HL-60 (cell line): Measurements from ENCODE around the gene SPATA25.
"Not testable (repeated sequence)": the region's sequence is repeated elsewhere in the genome, so short reads cannot be mapped to it uniquely, and the experiment has no call there.

Experiments
- DNase-seq, 2 experiments: peaks; one replicate each; pipeline ENCODE4 v3.0.0-alpha.2; 2010 to 2020; ENCODE audit warnings: low read depth in 1 of 2, low spot score in 1 of 2
- H3K27ac ChIP-seq: fragments of 250-450 bp; sonication (Bioruptor Pico); replicated peaks from 2 replicates; pipeline ENCODE4 v1.5.1; 2020; ENCODE audit warnings: mild to moderate bottlenecking, moderate library complexity
- H3K27me3 ChIP-seq: fragments of 250-450 bp; sonication (Bioruptor Pico); 2 replicates; pipeline ENCODE4 v1.5.1; 2021; ENCODE audit warnings: mild to moderate bottlenecking, moderate library complexity; ENCODE audit not compliant: insufficient read depth, poor library complexity, severe bottlenecking
- H3K4me3 ChIP-seq: replicated peaks from 2 replicates; pipeline ENCODE4 v1.5.1; 2011; ENCODE audit warnings: mild to moderate bottlenecking, control low read depth, low read length; ENCODE audit not compliant: insufficient read depth
- GABPA ChIP-seq: IDR thresholded peaks from 2 replicates; pipeline ENCODE4 v1.6.1; 2012; ENCODE audit warnings: low read depth
- POLR2AphosphoS5 ChIP-seq: IDR thresholded peaks from 2 replicates; pipeline ENCODE4 v1.6.1; 2012; ENCODE audit warnings: low read depth
- SPI1 ChIP-seq: IDR thresholded peaks from 2 replicates; pipeline ENCODE4 v1.6.1; 2012; ENCODE audit warnings: low read depth, mild to moderate bottlenecking, borderline replicate concordance
- TF ChIP-seq, protein P1 (sequence below): IDR thresholded peaks from 2 replicates; pipeline ENCODE4 v1.6.1; 2012; ENCODE audit warnings: low read depth; ENCODE audit not compliant: insufficient replicate concordance
- TF ChIP-seq, protein P2 (sequence below): IDR thresholded peaks from one replicate; pipeline ENCODE4 v1.5.1; 2011; ENCODE audit warnings: low read length, control low read depth, inconsistent platforms; ENCODE audit not compliant: insufficient read depth

SPATA25 gene

DNA sequence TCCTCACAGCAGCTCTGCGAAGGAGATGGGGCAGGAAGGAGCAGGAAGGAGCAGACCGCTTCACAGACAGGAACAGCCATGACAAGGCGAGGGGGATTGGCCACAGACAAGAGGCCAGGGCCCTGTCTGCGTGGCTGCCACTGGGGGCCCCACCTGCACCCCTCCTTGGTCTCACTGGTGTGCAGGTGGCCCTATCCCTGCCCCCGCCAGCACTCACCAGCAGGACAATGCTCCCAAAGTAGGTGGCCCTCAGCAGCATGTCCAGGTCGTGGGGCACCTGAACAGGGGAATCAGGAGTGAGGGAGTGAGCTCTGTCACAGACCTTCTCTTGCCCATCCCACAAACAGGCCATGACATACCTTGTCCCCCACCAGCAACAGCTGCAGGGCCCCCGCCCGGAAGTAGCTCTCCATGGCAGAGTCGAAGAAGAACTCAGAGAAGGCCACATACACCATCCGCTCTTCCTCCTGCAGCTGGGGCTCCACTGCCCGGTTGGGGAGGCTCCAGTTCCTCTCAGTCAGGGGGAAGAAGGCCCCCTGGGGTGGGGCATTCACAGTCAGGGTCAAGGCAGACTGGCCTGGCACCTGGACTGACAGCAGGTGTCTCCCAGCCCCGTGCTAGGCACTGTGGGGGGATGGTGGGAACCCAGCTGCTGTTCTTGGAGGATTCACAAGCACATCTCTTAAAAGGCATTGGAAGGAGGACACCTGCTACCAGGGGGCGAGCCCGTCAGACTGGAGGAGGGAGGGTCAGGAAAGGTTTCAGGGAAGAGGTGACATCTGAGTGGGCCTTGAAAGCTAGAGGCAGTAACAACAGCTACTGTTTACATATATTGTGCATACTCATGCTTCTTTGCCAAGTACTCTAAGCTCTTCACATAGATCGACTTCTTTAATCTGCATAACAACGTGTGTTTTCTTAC, 17.4 kb upstream of the SPATA25 start:
- no peak overlapping the region for H3K4me3 ChIP-seq
- no peaks in the 10 kb centered on the region for H3K27me3 ChIP-seq
- peak overlapping the region; percentile 58 for H3K27ac ChIP-seq
- DNase-seq, result peak in 1 of 2 experiments; percentile 38
- TF ChIP-seq, protein P1, sequence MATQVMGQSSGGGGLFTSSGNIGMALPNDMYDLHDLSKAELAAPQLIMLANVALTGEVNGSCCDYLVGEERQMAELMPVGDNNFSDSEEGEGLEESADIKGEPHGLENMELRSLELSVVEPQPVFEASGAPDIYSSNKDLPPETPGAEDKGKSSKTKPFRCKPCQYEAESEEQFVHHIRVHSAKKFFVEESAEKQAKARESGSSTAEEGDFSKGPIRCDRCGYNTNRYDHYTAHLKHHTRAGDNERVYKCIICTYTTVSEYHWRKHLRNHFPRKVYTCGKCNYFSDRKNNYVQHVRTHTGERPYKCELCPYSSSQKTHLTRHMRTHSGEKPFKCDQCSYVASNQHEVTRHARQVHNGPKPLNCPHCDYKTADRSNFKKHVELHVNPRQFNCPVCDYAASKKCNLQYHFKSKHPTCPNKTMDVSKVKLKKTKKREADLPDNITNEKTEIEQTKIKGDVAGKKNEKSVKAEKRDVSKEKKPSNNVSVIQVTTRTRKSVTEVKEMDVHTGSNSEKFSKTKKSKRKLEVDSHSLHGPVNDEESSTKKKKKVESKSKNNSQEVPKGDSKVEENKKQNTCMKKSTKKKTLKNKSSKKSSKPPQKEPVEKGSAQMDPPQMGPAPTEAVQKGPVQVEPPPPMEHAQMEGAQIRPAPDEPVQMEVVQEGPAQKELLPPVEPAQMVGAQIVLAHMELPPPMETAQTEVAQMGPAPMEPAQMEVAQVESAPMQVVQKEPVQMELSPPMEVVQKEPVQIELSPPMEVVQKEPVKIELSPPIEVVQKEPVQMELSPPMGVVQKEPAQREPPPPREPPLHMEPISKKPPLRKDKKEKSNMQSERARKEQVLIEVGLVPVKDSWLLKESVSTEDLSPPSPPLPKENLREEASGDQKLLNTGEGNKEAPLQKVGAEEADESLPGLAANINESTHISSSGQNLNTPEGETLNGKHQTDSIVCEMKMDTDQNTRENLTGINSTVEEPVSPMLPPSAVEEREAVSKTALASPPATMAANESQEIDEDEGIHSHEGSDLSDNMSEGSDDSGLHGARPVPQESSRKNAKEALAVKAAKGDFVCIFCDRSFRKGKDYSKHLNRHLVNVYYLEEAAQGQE, result no peak
- TF ChIP-seq, protein P2, sequence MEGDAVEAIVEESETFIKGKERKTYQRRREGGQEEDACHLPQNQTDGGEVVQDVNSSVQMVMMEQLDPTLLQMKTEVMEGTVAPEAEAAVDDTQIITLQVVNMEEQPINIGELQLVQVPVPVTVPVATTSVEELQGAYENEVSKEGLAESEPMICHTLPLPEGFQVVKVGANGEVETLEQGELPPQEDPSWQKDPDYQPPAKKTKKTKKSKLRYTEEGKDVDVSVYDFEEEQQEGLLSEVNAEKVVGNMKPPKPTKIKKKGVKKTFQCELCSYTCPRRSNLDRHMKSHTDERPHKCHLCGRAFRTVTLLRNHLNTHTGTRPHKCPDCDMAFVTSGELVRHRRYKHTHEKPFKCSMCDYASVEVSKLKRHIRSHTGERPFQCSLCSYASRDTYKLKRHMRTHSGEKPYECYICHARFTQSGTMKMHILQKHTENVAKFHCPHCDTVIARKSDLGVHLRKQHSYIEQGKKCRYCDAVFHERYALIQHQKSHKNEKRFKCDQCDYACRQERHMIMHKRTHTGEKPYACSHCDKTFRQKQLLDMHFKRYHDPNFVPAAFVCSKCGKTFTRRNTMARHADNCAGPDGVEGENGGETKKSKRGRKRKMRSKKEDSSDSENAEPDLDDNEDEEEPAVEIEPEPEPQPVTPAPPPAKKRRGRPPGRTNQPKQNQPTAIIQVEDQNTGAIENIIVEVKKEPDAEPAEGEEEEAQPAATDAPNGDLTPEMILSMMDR, result no peak
- TF ChIP-seq SPI1 (no peak), GABPA (no peak), POLR2AphosphoS5 (no peak)

DNA sequence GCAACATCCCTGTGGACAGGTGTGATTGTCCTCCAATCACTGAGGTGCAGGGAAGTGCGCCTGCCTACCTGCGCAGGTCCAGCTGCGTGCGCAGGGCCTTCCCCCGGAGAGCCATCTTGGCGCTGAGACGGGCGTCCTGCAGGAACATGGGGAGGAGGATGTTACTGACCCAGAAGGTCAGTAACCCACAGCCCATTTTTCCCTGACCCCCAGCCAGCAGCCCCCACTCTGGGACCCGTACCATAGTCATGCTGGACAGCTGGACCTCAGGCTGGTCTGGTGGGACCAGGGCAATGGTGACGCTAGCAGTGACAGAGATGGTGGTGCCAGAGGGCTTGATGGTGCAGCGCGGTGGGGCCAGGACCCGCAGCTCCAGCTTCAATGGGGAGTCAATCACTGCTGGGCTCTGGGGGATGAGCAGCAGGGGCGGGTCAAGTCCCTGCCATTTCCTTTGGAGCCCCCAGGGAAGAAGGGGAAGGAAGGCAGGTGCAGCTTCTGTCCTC, 14.8 kb upstream of the SPATA25 start:
- DNase-seq, result no peak
- H3K4me3 ChIP-seq, result no peak overlapping the region

DNA sequence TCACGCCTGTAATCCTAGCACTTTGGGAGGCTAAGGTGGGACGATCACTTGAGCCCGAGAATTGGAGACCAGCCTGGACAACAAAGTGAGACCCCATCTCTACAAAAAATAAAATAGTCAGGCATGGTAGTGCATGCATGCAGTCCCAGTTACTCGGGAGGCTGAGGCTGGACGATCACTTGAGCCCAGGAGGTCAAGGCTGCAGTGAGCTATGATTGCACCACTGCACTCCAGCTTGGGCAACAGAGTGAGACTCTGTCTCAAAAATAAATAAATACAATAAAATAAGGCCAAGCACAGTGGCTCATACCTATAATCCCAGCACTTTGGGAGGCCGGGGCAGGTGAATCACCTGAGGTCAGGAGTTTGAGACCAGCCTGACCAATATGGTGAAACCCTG, 13.9 kb upstream of the SPATA25 start:
- not testable (repeated sequence) for H3K4me3 ChIP-seq, DNase-seq, H3K27ac ChIP-seq, H3K27me3 ChIP-seq

More for the DNA sequence above, 14.8 kb upstream of the SPATA25 start:
- Histone ChIP-seq H3K27ac (no peak overlapping the region), H3K27me3 (no peaks in the 10 kb centered on the region)
- TF ChIP-seq, protein P2, result no peak
- no peak; the same call in 1 of the 2 replicates for TF ChIP-seq POLR2AphosphoS5
- TF ChIP-seq GABPA, result no peak
- TF ChIP-seq SPI1, result no peak
- TF ChIP-seq, protein P1, result no peak

DNA sequence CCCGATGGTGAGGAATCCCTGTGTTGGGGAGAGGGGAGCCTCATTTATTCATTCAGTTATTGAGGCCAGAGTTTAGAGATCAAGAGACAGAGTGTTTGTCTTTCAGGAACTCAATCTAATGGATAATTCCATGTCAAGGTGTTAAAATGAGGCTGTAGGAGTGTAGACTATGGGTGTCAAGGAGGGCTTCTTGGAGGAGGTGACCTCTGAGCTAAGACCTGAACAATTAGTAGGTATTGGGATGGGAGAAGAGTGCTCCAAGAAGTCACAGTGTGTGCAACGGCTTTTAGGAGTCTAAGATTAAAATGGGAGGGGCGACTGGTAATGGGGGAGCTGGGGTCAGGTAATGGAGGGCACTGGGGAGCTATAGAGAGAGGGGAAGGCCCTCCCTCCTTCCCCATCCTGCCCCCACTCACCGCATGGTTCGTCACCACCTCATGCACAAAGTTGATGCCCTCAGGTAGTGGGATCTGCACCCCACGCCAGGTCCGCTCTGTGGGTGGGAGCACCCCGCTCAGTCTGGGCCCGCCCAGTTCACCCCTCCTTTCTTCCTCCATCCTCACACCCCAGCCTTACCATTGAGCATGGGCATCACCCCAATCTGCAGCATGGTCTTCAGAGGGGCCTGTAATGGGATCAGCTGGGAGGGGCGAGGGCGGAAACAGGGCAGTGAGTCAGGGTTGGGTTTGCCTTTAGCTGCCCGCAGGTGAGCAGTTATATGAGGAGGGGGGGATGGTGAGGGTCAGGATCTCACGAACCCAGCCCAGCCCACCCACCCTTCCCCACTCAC, 11.8 kb upstream of the SPATA25 start:
- no peak for DNase-seq
- no peak overlapping the region for H3K27ac ChIP-seq
- TF ChIP-seq SPI1 (no peak), POLR2AphosphoS5 (no peak), GABPA (no peak)
- TF ChIP-seq, protein P2, result no peak
- no peaks in the 10 kb centered on the region for H3K27me3 ChIP-seq
- no peak overlapping the region for H3K4me3 ChIP-seq
